PFSK-1 (cell line): ENCODE results near the gene MIAT.

Source experiments
- POLR2AphosphoS5 ChIP-seq: IDR thresholded peaks from 2 replicates; pipeline ENCODE4 v1.6.1; 2012; ENCODE audit warnings: low read depth, mild to moderate bottlenecking, control low read depth, low read length, moderate library complexity
- TAF1 ChIP-seq: IDR thresholded peaks from 2 replicates; pipeline ENCODE4 v1.6.1; 2012; ENCODE audit warnings: low read length, control low read depth, borderline replicate concordance; ENCODE audit not compliant: insufficient read depth

DNA sequence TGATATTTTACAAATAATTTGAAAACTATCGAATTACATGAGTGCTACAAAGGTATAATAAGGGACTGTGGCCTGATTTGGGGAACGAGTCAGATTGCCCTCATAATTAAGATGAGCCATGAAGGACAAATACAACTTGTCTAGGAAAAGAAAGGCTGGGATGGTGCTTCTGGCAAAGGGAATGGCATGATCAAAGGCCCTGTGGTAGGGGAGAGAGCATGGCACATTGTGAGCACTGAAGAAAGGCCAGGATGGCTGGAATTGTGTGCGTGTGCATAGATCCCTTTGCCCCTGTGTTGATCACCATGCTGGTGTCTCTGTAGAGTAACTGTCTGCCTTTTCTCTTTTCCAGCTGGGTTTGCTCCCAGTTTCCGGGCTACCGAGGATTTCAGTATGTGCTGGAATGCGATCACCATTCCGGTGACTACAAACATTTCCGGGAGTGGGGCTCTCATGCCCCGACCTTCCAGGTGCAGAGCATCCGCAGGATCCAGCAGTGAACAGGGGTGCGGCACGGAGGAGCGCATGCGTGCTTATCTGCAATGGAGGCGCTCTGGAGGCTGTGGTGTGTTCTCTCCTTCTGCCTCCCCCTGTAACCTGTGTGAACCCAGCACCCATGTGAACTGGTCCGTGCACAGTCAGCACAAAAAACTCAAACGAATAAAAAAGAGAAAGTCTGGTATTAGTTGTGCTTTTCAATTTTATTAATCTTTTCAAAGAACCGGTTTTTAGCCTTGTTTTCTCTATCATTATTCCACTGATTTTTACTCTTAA is 27.2 kb upstream of the MIAT start:
- no peak for TF ChIP-seq POLR2AphosphoS5
- TF ChIP-seq TAF1: no peak
